ENCODE results near the gene TACC2.

Gene TACC2

GRCh38 chr10:122176232-122177213 is 187.6 kb downstream of the TACC2 start:
- no peak overlapping the region for H3K4me3 ChIP-seq (ENCODE audit: low read depth, low read length)
- DNase-seq (ENCODE audit: low read depth): no peak
- no peak for TF ChIP-seq CTCF (IDR thresholded peaks at IDR 0.05; ENCODE audit: control insufficient read depth, extremely low read depth, insufficient read depth)

GRCh38 chr10:122178655-122179054 is 189.7 kb downstream of the TACC2 start:
- TF ChIP-seq CTCF (IDR thresholded peaks at IDR 0.05; ENCODE audit: control insufficient read depth, extremely low read depth, insufficient read depth): no peak
- DNase-seq (ENCODE audit: low read depth): no peak
- no peak overlapping the region for H3K4me3 ChIP-seq (ENCODE audit: low read depth, low read length)

GRCh38 chr10:122181041-122181732 is 192.2 kb downstream of the TACC2 start:
- TF ChIP-seq CTCF (IDR thresholded peaks at IDR 0.05; ENCODE audit: control insufficient read depth, extremely low read depth, insufficient read depth): no peak
- DNase-seq (ENCODE audit: low read depth): no peak
- no peak overlapping the region for H3K4me3 ChIP-seq (ENCODE audit: low read depth, low read length)

- no peak overlapping the region for H3K4me3 ChIP-seq (ENCODE audit: low read depth, low read length)
- no peak for TF ChIP-seq CTCF (IDR thresholded peaks at IDR 0.05; ENCODE audit: control insufficient read depth, extremely low read depth, insufficient read depth)
- DNase-seq (ENCODE audit: low read depth): no peak
Observed at GRCh38 chr10:122181876-122182275, 192.9 kb downstream of the TACC2 start.

GRCh38 chr10:122182308-122182707 is 193.3 kb downstream of the TACC2 start:
- TF ChIP-seq CTCF (IDR thresholded peaks at IDR 0.05; ENCODE audit: control insufficient read depth, extremely low read depth, insufficient read depth): no peak
- no peak overlapping the region for H3K4me3 ChIP-seq (ENCODE audit: low read depth, low read length)
- no peak for DNase-seq (ENCODE audit: low read depth)

- DNase-seq (ENCODE audit: low read depth): no peak
- TF ChIP-seq CTCF (IDR thresholded peaks at IDR 0.05; ENCODE audit: control insufficient read depth, extremely low read depth, insufficient read depth): no peak
Observed at GRCh38 chr10:122184254-122184653, 195.3 kb downstream of the TACC2 start.

More at GRCh38 chr10:122184254-122184653, 195.3 kb downstream of the TACC2 start:
- H3K4me3 ChIP-seq (ENCODE audit: low read depth, low read length): no peak overlapping the region

All from LNCaP clone FGC (cell line).